HG03575 (cell line): Measurements from ENCODE around the gene NBR1.
"Not testable (repeated sequence)": the region's sequence is repeated elsewhere in the genome, so short reads cannot be mapped to it uniquely, and the experiment has no call there.

ENCODE experiments used
- ATAC-seq: cut with Tn5 transposase; IDR thresholded peaks from one replicate; pipeline ENCODE4 v1.9.1; 2021; ENCODE audit not compliant: unreplicated experiment, insufficient number of reproducible peaks, low FRiP score; ENCODE audit errors: extremely low read depth

NBR1 gene

DNA sequence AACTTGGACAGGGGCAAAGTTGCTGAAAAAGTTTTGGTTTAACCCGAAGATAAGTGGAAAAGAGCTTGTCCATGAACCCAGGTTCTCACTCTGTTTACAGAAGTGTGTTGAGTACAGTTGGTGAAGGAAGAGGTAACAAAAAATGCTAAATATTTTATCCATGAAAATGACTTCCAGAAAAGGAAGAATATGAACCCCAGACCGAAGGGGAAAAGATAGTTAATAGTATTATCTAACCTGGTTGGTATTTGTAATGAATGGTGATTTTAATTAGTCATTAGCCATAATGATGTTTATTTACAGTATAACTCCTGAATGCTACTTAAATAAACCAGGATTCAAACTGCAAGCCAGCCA lies 40.1 kb downstream of the NBR1 start:
- no peak for ATAC-seq

DNA sequence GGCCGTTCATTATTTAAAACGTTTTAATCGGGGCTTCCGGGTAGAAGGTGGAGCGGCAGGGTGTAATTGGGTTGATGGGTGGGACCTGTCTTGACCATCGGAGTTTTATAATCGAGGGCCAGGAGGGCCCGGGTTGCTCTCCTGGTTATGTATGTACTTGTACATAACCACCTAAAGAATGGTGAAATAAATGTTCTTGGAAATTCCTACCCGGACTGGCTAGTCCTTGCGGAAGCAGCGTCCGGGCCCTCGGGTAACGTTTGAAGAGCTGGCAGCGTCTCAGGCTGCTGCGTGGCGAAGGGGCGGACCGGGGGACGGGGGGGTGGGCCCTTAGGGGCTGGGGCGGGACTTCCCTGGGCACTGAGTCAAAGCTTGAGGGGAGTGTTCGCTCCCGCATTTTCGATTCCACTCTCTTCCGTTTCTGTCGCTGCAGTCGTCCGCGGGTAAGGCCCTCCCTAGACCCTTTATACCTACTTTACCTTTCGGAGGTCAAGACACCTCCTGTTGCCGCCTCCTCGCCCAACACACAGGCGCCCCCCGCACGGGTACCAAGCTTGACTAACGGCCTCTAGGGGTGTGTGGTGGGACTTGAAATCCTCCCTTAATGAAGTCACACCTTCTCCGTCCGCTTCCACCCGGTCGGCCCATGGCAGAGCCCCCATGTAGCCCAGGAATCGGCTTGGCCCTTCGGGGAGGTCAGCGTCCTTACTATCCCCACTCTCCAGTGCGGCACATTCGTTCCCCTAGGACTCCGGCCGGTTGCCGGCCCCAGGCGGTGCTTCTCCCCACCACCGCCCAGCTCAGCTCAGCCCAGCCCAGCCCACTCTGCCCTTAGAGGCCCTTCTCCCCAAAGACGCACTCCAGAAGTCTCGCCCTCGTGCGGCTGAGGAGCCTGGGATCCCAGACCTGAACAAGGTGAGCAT lies 40.7 kb downstream of the NBR1 start, which contains the start of gene TMEM106A:
Gene TMEM106A, plus strand, starts transcription at position 396 of the 923 bp plus-strand sequence. CDS start 1,167 bp downstream, outside the sequence.
- ATAC-seq = no peak

DNA sequence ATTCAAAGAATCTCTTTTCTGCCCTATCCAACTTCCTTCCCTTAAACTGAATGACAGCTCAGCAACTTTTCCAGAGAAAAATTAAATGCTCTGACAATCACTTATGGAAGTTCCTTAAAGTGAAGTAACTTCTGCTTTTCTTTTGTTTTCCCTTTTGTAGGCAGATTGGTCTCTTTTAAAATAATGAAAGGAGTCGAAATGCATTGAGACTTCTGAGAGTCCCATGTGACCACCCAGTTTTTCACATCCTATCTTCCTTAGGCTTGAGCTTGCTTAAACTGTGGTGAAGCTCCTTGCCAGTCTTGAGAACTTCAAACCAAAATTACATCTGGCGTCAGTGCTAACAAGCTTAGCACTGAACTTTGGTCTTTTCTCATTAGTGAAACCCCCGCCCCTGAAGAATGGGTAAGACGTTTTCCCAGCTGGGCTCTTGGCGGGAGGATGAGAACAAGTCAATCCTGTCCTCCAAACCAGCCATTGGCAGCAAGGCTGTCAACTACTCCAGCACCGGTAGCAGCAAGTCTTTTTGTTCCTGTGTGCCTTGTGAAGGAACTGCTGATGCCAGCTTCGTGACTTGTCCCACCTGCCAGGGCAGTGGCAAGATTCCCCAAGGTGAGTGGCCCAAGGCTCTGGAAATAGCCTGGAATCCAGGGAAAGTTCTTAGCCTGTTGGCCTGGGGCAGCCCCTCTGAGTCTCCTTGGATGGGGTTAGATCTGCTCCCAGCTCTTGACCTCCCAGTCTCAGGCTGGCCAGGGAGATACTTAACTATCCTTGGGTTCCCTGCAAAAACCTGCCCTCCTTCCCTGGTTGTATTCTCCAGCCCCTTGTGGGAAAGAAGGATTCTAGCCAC lies 41.9 kb downstream of the NBR1 start:
- no peak for ATAC-seq

DNA sequence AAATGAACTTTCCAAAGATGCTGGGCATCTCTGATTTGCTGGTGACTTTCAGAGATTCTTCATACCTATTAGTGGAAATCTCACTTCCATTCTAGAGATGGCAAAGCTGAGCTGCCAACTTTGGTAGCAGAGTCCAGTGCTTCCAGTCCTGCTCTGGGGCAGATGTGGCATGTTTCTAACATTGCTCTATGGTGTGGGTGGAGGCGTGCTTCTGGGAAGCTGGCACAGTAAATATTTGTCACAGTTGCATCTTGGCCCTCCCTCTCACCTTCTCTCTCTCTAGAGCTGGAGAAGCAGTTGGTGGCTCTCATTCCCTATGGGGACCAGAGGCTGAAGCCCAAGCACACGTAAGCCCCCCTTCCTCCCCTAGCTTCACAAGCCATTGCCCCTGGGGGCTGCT lies 42.5 kb downstream of the NBR1 start:
- no peak for ATAC-seq

DNA sequence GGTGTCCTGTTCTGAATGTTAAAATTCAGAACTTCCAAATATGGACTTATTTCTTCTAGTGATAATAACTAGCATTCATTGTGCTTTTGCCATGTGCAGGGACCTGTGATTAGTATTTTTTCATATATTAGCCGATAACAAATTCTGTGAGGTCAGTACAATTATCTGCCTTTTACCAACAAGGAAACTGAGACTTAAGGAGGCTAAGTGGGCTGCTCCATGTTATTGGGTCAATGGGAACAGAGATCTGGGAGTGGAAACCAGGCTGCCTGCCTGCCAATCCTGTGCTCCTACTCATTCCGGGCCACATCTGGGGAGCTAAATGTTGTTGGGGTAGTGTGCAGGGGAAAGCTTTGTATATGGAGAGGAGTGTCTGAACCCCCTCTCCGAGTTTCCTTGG lies 44.3 kb downstream of the NBR1 start:
- no peak for ATAC-seq

DNA sequence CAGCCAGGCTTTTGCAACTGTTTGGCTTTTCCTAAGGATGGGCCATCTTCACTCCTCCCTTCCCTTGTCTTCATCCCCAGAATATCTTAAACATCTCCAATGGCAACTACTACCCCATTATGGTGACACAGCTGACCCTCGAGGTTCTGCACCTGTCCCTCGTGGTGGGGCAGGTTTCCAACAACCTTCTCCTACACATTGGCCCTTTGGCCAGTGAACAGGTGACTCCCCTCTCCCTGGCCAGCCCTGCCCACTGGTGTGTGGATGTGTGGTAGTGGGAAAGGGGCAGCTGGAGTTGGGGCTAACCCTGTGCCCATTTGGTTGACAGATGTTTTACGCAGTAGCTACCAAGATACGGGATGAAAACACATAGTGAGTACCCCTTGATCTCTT lies 45.4 kb downstream of the NBR1 start:
- ATAC-seq = no peak

DNA sequence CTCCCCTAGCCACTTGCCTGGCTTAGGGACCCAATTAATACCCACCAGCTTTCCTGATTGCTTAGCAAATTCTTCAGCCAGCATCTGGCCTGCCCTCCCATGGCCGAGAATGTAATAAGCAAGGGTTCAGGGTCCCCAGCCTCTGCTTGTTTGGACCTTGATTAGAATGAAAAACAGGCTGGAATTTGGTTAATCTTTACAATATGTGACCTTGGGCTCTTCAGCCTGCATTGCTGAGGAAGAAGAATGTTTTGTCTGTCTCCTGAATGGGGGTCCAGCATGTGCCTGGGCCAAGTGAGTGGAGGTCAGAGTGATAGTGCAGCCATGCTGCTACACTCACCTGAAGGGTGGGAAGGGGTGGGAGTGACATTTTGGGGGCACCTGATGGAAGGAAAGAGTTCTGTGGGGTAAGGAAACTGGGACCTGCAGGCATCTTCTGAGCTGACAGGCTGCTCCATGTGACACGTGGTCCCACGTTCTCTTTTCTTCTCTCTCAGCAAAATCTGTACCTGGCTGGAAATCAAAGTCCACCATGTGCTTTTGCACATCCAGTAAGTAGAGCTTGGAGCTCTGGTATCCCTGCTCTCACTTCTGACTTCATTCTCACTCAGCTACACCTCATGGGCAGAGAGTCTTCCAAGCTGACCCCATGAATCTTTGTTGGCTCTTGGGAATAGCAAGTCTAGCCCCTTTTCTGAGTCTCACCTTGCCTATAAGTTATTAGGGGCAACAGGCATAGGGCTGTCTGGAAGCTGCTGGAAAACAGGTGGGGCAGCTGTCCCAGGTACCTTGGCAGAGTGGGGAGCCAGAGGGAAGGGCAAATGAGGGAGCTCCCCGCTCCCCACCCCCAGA lies 46.0 kb downstream of the NBR1 start:
- ATAC-seq = no peak

DNA sequence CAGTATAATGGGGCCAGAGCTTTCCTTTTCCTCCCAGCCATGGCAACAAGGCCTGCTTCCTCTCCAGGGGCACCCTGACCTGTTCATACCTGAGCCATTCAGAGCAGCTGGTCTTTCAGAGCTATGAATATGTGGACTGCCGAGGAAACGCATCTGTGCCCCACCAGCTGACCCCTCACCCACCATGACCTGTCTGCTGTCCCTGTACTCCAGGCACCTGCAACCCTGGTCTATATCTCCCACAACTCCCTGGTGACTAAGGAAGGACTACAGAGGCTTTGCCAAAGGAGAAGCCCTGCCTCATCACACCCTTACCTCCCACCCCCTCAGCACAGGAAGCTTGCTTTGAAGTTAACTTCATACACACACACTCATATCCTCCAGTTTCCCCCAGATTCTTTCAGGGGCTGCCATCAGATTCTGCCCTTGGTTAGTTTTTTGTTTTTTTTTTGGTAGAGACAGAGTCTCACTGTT lies 46.6 kb downstream of the NBR1 start:
- ATAC-seq = no peak

DNA sequence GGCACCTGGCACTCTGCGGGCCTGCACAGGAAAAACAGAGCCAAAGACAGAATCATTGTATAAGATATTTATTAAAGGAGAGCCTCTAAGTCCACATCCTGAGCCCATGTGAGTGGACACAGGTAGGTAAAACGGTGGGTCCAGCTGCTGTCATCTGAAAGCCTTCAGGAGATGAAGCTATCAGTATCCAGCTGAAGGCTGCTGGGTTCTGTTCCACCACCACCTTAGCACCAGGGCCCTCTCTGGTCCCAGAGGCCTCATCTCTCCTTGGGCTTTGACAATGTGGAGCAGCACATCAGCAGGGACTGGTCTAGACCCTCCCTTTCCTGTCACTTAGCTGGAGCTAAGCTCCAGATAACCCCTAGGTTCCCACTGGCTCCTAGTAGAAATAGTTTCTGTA lies 48.0 kb downstream of the NBR1 start:
- ATAC-seq = no peak

DNA sequence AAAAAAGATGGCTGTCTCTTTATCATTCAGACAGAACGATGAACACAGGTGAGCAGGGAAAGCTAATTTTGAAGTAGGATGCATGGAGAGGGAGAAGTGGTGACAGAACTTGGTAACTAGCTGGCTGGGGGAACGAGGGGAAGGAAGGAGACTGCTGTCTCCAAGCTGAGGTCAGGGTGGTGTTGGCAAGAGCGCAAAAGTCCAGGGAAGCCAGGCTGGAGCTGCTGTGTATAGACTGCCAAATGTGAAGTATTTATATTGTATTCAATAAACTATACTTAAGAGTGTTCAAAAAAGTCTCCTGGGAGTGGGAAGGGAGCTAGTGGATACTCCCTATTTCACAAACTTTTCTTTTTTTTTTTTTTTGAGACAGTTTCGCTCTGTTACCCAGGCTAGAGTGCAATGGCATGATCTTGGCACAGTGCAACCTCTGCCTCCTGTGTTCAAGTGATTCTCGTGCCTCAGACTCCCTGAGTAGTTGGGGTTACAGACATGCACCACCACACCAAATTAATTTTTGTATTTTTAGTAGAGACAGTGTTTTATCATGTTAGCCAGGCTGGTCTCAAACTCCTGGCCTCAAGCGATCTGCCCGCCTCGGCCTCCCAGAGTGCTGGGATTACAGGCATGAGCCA lies 48.8 kb downstream of the NBR1 start:
- ATAC-seq = no peak

DNA sequence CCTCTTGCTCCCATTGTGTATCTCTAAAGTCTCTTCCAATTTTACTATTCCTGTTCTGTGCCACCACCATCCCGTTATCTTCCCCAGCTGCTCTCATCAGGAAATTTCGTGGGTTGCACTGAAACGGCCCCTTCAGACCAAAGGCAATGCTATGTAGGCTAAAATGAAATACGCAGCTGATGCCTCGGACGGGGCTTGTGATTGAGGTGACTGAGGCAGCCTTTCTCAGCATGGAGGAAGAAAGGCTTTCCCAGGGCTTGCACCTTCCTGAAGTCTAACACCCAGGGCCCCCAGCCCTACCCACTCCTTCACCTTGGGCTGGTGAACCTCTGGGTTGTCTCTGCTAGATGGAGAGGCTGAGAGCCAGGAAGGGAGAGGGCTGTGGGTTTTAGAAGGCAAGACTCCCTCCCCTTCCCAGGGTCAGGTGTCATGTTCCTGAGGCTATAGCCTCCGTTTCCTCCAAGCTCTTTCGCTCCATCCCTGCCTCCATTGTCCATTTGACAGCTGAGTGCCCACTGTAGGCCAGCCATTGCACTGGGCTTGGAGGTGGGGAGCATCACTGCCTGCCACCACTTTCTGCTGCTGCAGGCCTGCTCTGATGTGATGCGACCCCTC lies 49.6 kb downstream of the NBR1 start:
- no peak for ATAC-seq

DNA sequence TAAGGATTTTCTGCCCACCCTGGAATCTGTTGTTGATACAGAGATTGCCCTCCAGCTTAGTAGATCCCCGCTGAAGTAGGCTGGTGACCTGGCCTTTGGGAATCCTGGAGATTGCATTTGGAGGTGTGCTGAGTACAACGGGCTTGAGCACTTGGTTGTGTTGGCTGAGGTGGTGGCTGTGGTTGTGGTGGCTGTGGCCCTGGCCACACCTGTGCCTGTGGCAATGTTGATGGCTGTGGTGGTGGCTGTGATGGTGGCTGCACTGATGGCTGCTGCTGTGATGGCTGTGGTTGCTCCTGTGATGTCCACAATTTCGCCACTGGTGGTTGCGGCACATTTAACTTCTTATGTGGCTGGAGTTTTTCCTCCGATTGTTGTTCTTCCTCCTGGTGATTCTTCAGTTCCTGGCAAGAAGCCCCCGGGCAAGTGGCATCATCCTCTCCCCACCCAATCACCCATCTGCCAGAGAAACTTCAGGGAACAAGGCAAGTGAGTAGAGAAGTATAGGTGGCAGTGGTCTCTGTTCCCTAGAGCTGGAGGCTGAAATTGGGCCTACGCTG lies 53.2 kb downstream of the NBR1 start:
- no peak for ATAC-seq

DNA sequence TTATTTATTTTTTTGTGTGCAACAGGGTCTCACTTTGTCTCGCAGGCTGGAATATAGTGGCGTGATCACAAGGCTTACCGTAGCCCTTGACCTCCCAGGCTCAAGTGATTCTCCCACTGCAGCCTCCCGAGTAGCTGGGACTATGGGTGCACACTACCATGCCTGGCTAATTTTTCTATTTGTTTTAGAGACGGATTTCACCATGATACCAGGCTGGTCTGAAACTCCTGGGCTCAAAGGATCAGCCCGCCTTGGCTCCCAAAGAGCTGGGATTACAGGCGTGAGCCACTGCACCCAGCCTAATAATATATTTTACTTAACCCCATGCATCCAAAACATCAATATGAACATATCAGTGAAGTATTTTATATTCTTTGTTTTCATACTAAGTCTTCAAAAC lies 55.4 kb downstream of the NBR1 start:
- no peak for ATAC-seq

DNA sequence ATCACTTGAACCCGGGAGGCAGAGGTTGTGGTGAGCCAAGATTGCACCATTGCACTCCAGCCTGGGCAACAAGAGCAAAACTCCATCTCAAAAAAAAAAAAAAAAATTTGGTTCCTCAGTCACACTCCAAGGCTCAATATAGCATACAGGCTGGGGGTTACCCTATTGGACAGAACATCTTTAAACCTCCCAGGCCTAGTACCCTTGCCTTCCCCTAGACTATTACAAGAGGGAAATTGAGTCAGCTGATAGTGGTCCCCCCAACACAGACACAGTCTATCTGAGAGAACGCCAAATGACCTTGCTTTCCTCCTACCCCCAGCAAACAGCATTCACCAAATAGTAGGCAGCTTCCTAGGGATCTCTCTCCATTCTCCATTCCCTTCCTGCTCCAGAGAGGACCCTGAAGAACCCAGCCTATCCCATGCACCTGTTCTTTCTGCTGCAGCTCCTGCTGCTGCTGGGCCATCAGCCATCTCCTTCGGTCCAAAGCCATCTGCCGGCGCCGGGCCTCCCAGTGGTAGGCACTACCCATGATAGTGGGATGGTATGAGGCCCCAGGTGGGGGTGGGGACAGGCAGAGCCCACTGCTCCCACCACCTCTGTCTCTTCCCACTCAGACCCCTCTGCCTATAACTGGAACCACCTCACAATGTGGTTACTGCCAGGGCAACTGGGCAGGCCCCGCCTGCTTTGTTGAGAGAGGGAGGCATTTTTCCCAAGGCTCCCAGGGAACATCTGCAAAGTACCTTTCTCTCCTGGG lies 57.2 kb downstream of the NBR1 start, which contains the start of gene CCDC200:
Gene CCDC200, minus strand, starts transcription at position 604 of the 763 bp plus-strand sequence. Its CDS starts 69 bp downstream, at position 535.
- not testable (repeated sequence) for ATAC-seq

DNA sequence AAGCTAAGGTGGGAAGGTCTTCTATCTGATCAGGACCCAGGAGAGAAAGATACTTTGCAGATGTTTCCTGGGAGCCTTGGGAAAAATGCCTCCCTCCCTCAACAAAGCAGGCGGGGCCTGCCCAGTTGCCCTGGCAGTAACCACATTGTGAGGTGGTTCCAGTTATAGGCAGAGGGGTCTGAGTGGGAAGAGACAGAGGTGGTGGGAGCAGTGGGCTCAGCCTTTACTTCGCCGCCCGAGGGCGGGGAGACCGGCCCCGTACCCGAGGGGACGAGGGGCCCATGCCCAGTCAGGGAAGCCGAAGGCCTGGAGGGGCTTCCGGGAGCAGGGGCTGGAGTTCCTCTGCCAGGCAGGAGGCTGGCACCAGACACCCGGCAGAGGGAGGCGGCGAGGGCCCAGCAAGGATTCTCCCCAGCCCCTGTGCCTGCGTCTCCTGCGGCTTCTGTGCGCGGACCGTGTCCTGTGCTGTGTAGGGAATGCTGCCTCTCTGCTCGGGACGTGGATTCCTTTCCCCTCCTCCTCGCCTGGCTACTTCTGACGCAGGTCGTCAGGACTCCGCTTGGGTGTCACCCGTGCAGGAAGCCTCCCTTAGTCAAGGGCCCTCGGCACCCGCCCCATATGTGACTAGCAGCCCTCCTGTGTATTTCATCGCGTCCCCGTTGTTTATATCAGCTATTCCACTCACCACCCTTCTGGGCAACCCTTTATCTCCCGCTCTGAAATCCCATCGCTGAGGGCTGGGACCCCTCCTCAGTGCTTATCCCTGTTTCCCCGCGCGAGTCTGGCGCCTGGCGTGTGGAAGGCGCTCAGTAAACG lies 60.4 kb downstream of the NBR1 start:
- ATAC-seq = not testable (repeated sequence)

DNA sequence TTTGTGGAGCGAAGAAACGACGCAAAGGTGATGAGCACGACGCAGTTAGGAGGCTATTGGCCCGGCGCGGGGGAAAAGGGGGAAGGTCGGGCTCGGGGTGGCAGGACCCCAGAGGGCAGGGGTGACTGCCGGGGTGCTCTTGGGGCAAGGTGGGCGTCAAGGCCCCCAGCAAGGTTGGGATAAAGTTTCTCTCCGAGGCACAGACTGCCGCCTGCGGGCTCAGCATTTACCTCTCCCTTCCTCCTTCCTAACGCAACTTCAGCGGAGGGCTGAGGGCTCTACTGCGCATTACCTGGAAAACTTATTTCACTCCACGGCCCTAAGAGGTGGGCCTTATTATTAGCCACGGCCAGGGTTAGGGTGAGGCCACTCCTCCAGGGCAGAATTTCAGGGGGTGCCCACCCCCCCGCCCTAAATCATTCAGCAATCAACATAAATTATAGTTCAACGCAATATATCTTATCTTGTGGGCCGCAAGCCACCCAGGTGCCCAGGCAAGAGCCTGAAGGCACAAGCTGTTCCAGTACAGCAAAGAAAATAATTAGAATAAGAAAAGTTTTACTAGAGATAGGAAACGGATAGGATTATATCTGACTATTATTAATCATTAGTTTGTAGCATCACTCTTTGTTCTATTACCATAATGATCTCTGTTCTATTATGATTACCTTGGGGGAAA lies 61.1 kb downstream of the NBR1 start:
- ATAC-seq = not testable (repeated sequence)
